Fibroblast of upper back skin (primary cell): ENCODE data around the gene BMPER.

Experiments
- DNase-seq: peaks from one replicate; pipeline ENCODE4 v3.0.0-alpha.2; 2013

The BMPER gene

GRCh38 chr7:34034728-34035127, 129.4 kb downstream of the BMPER start:
- no peak for DNase-seq

GRCh38 chr7:34036051-34036920, 130.9 kb downstream of the BMPER start:
- DNase-seq = no peak

- DNase-seq = no peak
Measured at GRCh38 chr7:34036972-34037792, 131.8 kb downstream of the BMPER start.

GRCh38 chr7:34038816-34039470, 133.6 kb downstream of the BMPER start:
- peak; percentile 80 for DNase-seq

- DNase-seq = peak; percentile 52
Measured at GRCh38 chr7:34041707-34042106, 136.4 kb downstream of the BMPER start.

GRCh38 chr7:34042406-34042805, 137.1 kb downstream of the BMPER start:
- peak; percentile 62 for DNase-seq

GRCh38 chr7:34043461-34044305, 138.3 kb downstream of the BMPER start:
- DNase-seq = no peak

- no peak for DNase-seq
Measured at GRCh38 chr7:34044306-34044643, 138.9 kb downstream of the BMPER start.

GRCh38 chr7:34044734-34045353, 139.5 kb downstream of the BMPER start:
- no peak for DNase-seq

GRCh38 chr7:34048445-34048844, 143.1 kb downstream of the BMPER start:
- DNase-seq = no peak

- no peak for DNase-seq
Measured at GRCh38 chr7:34054075-34054474, 148.7 kb downstream of the BMPER start.

GRCh38 chr7:34057136-34057535, 151.8 kb downstream of the BMPER start:
- DNase-seq = no peak

- DNase-seq = no peak
Measured at GRCh38 chr7:34057956-34058355, 152.6 kb downstream of the BMPER start.

GRCh38 chr7:34058801-34059135, 153.4 kb downstream of the BMPER start:
- no peak for DNase-seq

GRCh38 chr7:34059136-34059828, 153.9 kb downstream of the BMPER start:
- no peak for DNase-seq

GRCh38 chr7:34060196-34060947, 155.0 kb downstream of the BMPER start:
- DNase-seq = peak; percentile 63

- peak; percentile 86 for DNase-seq
Measured at GRCh38 chr7:34061149-34061548, 155.8 kb downstream of the BMPER start.

GRCh38 chr7:34062341-34062740, 157.0 kb downstream of the BMPER start:
- no peak for DNase-seq

- no peak for DNase-seq
Measured at GRCh38 chr7:34062826-34063225, 157.5 kb downstream of the BMPER start.

- DNase-seq = no peak
Measured at GRCh38 chr7:34064519-34065158, 159.3 kb downstream of the BMPER start.
